Measurements from ENCODE around the gene FAM43B. TPM values are rescaled to one million over a fixed set of nuclear protein-coding genes. Genes with fewer than 3 reads are reported as not detected.
A peak's percentile ranks its signal among the peaks of the same experiment; 100 is the strongest.

The FAM43B gene
- total RNA-seq, 1 experiment from 2014 or later, result not detected

DNA sequence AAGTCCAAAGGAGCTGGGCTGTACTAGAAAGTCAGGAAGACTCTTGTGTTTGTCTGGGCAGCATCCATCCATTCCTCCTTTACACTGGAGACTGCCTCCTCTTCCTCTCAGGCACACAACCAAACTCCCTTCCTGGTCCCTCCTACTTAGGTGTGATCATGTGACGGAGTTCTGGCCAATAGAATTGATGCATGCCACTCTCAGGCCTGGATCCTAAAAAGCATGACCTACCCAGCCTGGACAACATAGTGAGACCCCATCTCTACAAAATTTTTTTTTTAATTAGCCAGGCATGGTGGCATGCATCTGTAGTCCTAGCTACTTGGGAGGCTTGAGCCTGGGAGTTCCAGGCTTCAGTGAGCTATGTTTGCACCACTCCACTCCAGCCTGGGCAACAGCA is 8.6 kb downstream of the FAM43B start:
- Histone ChIP-seq H3K79me2 (ENCODE audit: low read length) (no peaks in the 10 kb centered on the region), H3K9ac (ENCODE audit: low read length) (no peak overlapping the region), H3K4me1 (ENCODE audit: low read length) (no peaks in the 10 kb centered on the region), H2AFZ (ENCODE audit: low read length) (no peak overlapping the region), H3K27me3 (ENCODE audit: low read length) (no peaks in the 10 kb centered on the region), H3K4me3 (ENCODE audit: low read length) (no peak overlapping the region), H3K9me2 (replicated peaks; ENCODE audit: insufficient read depth, low read length) (no peaks in the 10 kb centered on the region), H3K36me3 (ENCODE audit: insufficient read depth, low read length) (no peaks in the 10 kb centered on the region), H3K27ac (ENCODE audit: low read length) (no peak overlapping the region), H4K20me1 (ENCODE audit: insufficient read depth, low read depth, low read length) (no peaks in the 10 kb centered on the region), H3K9me3 (ENCODE audit: low read length) (no peaks in the 10 kb centered on the region), H3K4me2 (ENCODE audit: low read depth, low read length, poor library complexity, severe bottlenecking) (no peak overlapping the region)
- DNase-seq, result no peak

DNA sequence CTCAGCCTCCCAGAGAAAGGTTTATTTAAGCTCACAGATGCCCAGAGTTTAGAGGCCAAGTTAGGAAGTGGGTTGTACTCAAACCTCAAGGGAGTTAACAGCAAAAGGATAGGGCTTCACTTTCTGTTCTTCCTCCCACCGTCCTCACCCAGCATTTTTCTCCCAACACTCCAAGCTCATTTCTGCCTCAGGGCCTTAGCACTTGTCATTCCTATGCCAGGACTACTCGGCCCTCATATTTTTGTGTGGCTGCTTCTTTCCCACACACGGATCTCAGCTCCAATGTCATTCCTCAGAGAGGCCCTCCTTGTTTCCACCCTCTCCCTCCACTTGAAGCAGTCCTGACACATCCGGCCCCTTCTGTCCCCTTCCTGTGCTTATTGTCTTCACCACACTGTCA is 12.9 kb downstream of the FAM43B start:
- no peak overlapping the region for H3K9ac ChIP-seq (ENCODE audit: low read length)
- no peaks in the 10 kb centered on the region for H3K9me3 ChIP-seq (ENCODE audit: low read length)
- no peak for DNase-seq
- no peaks in the 10 kb centered on the region for H3K9me2 ChIP-seq (replicated peaks; ENCODE audit: insufficient read depth, low read length)
- no peaks in the 10 kb centered on the region for H3K27me3 ChIP-seq (ENCODE audit: low read length)
- no peaks in the 10 kb centered on the region for H3K4me1 ChIP-seq (ENCODE audit: low read length)
- H3K27ac ChIP-seq (ENCODE audit: low read length), result no peak overlapping the region
- H3K4me3 ChIP-seq (ENCODE audit: low read length), result no peak overlapping the region
- no peak overlapping the region for H3K4me2 ChIP-seq (ENCODE audit: low read depth, low read length, poor library complexity, severe bottlenecking)
- no peaks in the 10 kb centered on the region for H3K36me3 ChIP-seq (ENCODE audit: insufficient read depth, low read length)
- no peaks in the 10 kb centered on the region for H4K20me1 ChIP-seq (ENCODE audit: insufficient read depth, low read depth, low read length)
- no peak overlapping the region for H2AFZ ChIP-seq (ENCODE audit: low read length)
- no peaks in the 10 kb centered on the region for H3K79me2 ChIP-seq (ENCODE audit: low read length)

- no peak for DNase-seq
- Histone ChIP-seq H3K79me2 (ENCODE audit: low read length) (no peaks in the 10 kb centered on the region), H3K9ac (ENCODE audit: low read length) (no peak overlapping the region), H4K20me1 (ENCODE audit: insufficient read depth, low read depth, low read length) (no peaks in the 10 kb centered on the region), H3K9me2 (replicated peaks; ENCODE audit: insufficient read depth, low read length) (no peaks in the 10 kb centered on the region), H3K4me2 (ENCODE audit: low read depth, low read length, poor library complexity, severe bottlenecking) (no peak overlapping the region), H3K27ac (ENCODE audit: low read length) (no peak overlapping the region), H3K36me3 (ENCODE audit: insufficient read depth, low read length) (no peaks in the 10 kb centered on the region), H3K27me3 (ENCODE audit: low read length) (no peaks in the 10 kb centered on the region), H2AFZ (ENCODE audit: low read length) (no peak overlapping the region), H3K4me3 (ENCODE audit: low read length) (no peak overlapping the region), H3K4me1 (ENCODE audit: low read length) (no peaks in the 10 kb centered on the region), H3K9me3 (ENCODE audit: low read length) (peaks cover 7% of the 10 kb centered on the region; the same call in 1 of the 2 replicates)
Measured at GRCh38 chr1:20569523-20570098, 17.2 kb downstream of the FAM43B start.

GRCh38 chr1:20571427-20571826 is 19.1 kb downstream of the FAM43B start:
- Histone ChIP-seq H3K27me3 (ENCODE audit: low read length) (no peaks in the 10 kb centered on the region), H3K4me2 (ENCODE audit: low read depth, low read length, poor library complexity, severe bottlenecking) (no peak overlapping the region), H3K79me2 (ENCODE audit: low read length) (no peaks in the 10 kb centered on the region), H3K36me3 (ENCODE audit: insufficient read depth, low read length) (no peaks in the 10 kb centered on the region), H3K9me2 (replicated peaks; ENCODE audit: insufficient read depth, low read length) (no peaks in the 10 kb centered on the region), H4K20me1 (ENCODE audit: insufficient read depth, low read depth, low read length) (no peaks in the 10 kb centered on the region), H3K9me3 (ENCODE audit: low read length) (peaks cover 7% of the 10 kb centered on the region; the same call in 1 of the 2 replicates), H3K27ac (ENCODE audit: low read length) (no peak overlapping the region), H3K4me1 (ENCODE audit: low read length) (no peaks in the 10 kb centered on the region), H2AFZ (ENCODE audit: low read length) (no peak overlapping the region), H3K4me3 (ENCODE audit: low read length) (no peak overlapping the region), H3K9ac (ENCODE audit: low read length) (no peak overlapping the region)
- DNase-seq, result no peak

- Histone ChIP-seq H3K36me3 (ENCODE audit: insufficient read depth, low read length) (no peaks in the 10 kb centered on the region), H3K9ac (ENCODE audit: low read length) (no peak overlapping the region), H3K4me1 (ENCODE audit: low read length) (no peaks in the 10 kb centered on the region), H3K79me2 (ENCODE audit: low read length) (no peaks in the 10 kb centered on the region), H3K27me3 (ENCODE audit: low read length) (no peaks in the 10 kb centered on the region), H2AFZ (ENCODE audit: low read length) (no peak overlapping the region), H3K4me3 (ENCODE audit: low read length) (no peak overlapping the region), H3K27ac (ENCODE audit: low read length) (no peak overlapping the region), H3K9me2 (replicated peaks; ENCODE audit: insufficient read depth, low read length) (no peaks in the 10 kb centered on the region), H3K9me3 (ENCODE audit: low read length) (peaks cover 7% of the 10 kb centered on the region; the same call in 1 of the 2 replicates), H3K4me2 (ENCODE audit: low read depth, low read length, poor library complexity, severe bottlenecking) (no peak overlapping the region), H4K20me1 (ENCODE audit: insufficient read depth, low read depth, low read length) (no peaks in the 10 kb centered on the region)
- DNase-seq, result no peak
Measured at GRCh38 chr1:20573987-20574386, 21.6 kb downstream of the FAM43B start.

DNA sequence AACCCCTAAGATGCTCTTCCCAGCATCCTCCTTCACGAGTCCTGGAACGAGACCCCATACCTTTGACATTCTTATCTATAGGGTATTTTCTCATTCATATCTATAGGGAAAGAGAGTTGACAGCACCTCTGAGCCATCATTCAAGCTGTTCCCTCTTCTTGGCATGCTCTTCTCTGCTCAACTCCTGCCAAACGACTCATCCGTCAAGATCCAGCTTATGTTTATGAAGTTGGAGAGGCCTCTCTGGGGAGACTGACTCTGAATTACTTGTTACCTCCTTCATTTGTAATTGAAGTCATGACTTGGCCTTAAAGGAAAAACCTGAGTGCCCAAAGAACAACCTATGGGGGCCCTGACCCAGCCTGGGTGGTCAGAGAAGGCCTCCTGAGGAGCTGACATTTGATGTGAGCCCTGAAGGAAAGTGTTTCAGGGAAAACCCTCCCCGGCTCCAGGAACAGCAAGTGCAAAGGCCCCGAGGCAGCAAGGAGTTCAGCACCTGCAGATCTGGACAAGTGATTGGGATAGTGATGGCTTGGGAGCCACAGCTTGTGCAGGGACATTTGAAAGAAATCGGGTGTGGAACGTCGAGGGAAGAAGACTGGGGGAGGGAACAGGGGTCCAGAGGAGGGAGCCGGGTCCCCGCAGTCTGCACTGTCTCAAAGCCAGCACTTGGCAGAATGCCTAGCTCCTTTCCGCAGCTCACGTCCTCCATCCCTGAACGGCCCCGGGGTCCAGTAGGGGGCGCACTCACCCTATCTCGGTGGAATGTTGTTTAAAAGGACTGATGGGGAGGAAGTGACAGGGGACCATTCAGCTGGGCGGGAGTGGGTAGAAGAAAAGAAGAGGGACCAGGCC is 22.5 kb downstream of the FAM43B start:
- Histone ChIP-seq H3K27ac (ENCODE audit: low read length) (no peak overlapping the region), H3K9me3 (ENCODE audit: low read length) (peaks cover 7% of the 10 kb centered on the region; the same call in 1 of the 2 replicates), H3K4me1 (ENCODE audit: low read length) (no peaks in the 10 kb centered on the region), H4K20me1 (ENCODE audit: insufficient read depth, low read depth, low read length) (no peaks in the 10 kb centered on the region), H2AFZ (ENCODE audit: low read length) (no peak overlapping the region), H3K4me3 (ENCODE audit: low read length) (no peak overlapping the region), H3K9me2 (replicated peaks; ENCODE audit: insufficient read depth, low read length) (no peaks in the 10 kb centered on the region), H3K36me3 (ENCODE audit: insufficient read depth, low read length) (no peaks in the 10 kb centered on the region), H3K9ac (ENCODE audit: low read length) (no peak overlapping the region), H3K27me3 (ENCODE audit: low read length) (no peaks in the 10 kb centered on the region), H3K4me2 (ENCODE audit: low read depth, low read length, poor library complexity, severe bottlenecking) (no peak overlapping the region), H3K79me2 (ENCODE audit: low read length) (no peaks in the 10 kb centered on the region)
- peak; percentile 93 for DNase-seq

DNA sequence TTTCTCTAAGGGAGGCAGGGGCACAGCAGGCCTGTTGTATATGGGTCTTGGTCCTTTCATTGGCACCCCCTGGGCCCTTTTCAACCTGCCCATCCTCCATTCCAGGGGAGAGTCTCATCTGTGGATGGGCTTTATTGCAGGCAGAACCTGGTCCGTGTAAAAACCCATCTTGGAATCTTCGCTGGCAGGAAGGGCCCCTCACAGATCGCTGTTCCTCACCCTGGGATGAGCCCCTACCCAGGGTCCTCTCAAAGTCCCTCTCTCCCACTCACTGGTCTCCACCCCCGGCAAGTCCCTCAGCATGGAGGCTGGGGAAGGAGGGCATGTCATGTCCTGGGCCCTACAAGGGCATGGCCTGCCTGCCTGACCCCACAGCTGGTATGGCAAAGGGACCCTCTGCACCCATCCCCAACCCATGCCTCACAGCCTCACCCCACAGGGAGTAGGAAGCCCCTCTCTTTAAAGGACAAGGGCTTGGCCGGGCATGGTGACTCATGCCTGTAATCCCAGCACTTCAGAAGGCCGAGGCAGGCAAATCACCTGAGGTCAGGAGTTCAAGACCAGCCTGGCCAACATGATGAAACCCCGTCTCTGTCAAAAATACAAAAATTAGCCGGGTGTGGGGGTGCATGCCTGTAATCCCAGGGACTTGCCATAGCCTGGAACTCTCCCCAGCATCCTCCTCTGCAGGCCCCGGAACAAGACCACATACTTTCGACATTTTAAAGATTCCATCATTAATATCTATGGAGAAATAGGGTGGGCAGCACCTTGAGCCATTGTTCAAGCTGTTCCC is 23.4 kb downstream of the FAM43B start:
- H3K9ac ChIP-seq (ENCODE audit: low read length), result no peak overlapping the region

GRCh38 chr1:20578062-20578461 is 25.7 kb downstream of the FAM43B start:
- Histone ChIP-seq H4K20me1 (ENCODE audit: insufficient read depth, low read depth, low read length) (no peaks in the 10 kb centered on the region), H3K9me3 (ENCODE audit: low read length) (no peaks in the 10 kb centered on the region), H3K9me2 (replicated peaks; ENCODE audit: insufficient read depth, low read length) (no peaks in the 10 kb centered on the region), H3K9ac (ENCODE audit: low read length) (no peak overlapping the region), H3K27me3 (ENCODE audit: low read length) (no peaks in the 10 kb centered on the region), H3K27ac (ENCODE audit: low read length) (no peak overlapping the region), H3K79me2 (ENCODE audit: low read length) (no peaks in the 10 kb centered on the region), H3K4me2 (ENCODE audit: low read depth, low read length, poor library complexity, severe bottlenecking) (no peak overlapping the region), H3K36me3 (ENCODE audit: insufficient read depth, low read length) (no peaks in the 10 kb centered on the region), H3K4me3 (ENCODE audit: low read length) (no peak overlapping the region), H2AFZ (ENCODE audit: low read length) (no peak overlapping the region), H3K4me1 (ENCODE audit: low read length) (no peaks in the 10 kb centered on the region)
- DNase-seq, result no peak

More for the DNA sequence above, 23.4 kb downstream of the FAM43B start:
- Histone ChIP-seq H3K79me2 (ENCODE audit: low read length) (no peaks in the 10 kb centered on the region), H3K9me3 (ENCODE audit: low read length) (peaks cover 7% of the 10 kb centered on the region; the same call in 1 of the 2 replicates), H4K20me1 (ENCODE audit: insufficient read depth, low read depth, low read length) (no peaks in the 10 kb centered on the region), H2AFZ (ENCODE audit: low read length) (no peak overlapping the region), H3K9me2 (replicated peaks; ENCODE audit: insufficient read depth, low read length) (no peaks in the 10 kb centered on the region), H3K4me3 (ENCODE audit: low read length) (no peak overlapping the region), H3K4me2 (ENCODE audit: low read depth, low read length, poor library complexity, severe bottlenecking) (no peak overlapping the region), H3K27ac (ENCODE audit: low read length) (no peak overlapping the region), H3K4me1 (ENCODE audit: low read length) (no peaks in the 10 kb centered on the region), H3K27me3 (ENCODE audit: low read length) (no peaks in the 10 kb centered on the region), H3K36me3 (ENCODE audit: insufficient read depth, low read length) (no peaks in the 10 kb centered on the region)
- no peak for DNase-seq

Data from Karpas-422 (cell line).